Stimulated activated naive CD4-positive, alpha-beta T cell treated with Interleukin-2 at 50 U/mL for 16 hours (primary cell): ENCODE results near the gene MAD2L1BP.
"Not testable (repeated sequence)": the region's sequence is repeated elsewhere in the genome, so short reads cannot be mapped to it uniquely, and the experiment has no call there.

ENCODE experiments used
- DNase-seq: peaks from one replicate; lab custom pipeline; 2025; lab: John Stamatoyannopoulos, UW

The MAD2L1BP gene

DNA sequence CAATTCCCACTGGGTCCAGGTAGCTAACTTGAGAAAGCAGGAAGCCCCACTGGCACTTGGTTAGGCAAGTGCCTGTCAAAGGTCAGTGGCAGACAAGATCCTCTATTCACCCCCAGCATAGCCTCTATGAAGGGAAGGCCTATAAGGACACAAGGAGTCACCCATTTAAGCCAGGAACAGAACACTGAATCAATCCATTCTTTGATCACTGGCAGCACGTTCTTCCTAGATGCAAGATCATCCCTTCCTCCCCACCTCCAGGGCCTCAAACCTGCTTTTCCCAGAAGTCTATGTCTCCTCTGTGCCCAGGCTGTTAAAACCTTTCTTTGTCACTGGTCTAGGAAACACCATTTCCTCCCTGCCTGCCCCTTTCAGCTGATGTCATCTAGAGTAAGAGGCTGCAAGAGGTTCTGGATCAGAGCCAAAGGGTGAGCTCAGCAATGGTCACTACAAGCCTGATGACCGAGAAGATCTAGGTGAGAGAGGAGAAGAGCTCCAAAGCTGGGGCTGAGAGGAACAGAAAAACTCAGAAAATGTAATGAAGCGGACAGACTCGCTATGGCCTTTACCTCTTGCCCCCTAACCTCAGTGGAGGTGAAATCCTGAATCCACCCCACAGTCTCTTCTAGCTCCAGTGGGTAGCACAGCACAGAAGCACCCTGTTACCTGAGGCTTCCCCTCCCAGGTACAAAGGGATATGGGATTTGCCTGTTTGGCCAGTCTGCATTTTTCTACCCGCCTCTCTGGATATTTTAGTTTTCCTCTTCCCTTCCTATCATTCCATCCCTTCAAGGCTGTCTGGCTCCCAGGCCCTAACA lies 8.4 kb upstream of the MAD2L1BP start:
- no peak for DNase-seq

GRCh38 chr6:43628393-43629103 lies 7.1 kb upstream of the MAD2L1BP start:
- DNase-seq, result peak; percentile 42

DNA sequence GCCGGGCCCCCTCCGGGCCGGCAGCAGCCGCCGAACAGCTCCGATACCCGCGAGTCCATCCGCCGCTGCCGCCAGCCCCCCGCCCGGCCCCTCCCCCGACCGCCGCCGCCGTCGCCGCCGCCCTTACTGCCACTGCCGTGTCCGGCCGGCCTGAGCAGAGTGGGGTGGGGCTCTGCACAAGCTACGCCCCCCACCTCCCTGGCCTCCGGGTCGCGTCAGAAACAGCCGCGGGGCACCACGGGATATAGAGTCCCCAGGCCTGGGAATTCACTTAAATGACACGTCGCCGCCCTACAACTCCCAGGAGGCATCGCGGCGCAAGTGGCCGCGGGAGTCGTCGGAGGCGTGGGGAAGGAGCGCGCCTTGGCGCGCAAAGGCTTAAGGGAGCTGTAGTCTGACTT lies 6.5 kb upstream of the MAD2L1BP start, which contains the start of gene GTPBP2:
GTPBP2 (minus strand) TSS at position 161 of the 401 bp plus-strand sequence; CDS start at position 59, 102 bp downstream.
- DNase-seq, result peak; percentile 98

DNA sequence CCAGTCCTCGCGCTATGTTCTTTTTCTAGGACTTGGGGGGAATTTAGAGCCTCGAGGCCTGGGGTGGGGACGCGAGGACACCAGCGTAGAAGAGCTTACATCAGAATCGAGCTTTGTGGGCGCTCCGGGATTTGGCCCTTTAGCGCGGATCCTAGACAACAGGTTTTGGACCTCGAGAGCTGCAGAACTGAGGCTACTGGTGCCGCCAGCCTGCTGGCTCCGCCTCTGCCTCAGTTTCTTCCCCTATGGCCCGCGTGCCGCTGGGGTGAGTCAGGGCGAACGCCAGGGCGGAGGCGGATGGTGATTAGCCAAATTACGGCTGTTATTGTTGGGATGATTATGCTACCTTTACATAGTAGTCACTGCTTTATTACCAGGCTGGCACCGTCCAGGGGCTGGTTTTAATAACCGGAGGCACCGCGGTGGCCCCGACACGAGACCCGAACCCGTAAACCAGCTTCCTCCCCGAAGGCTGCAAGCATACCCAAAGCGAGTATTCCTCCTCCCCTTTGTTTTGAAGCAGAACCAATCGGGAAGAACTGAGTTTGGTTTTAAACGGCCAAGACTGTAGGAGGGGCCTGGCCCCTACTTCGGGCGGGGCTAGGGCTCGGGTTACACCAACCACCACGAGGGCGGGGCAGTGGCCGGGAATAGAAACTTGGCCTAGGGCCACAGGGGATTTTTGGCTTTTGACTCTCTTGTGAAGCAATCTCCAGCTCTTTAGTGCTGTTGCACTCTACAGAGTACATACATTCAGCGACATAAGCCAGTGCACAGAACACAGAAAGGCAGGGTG lies 5.9 kb upstream of the MAD2L1BP start:
- DNase-seq, result peak; percentile 89

DNA sequence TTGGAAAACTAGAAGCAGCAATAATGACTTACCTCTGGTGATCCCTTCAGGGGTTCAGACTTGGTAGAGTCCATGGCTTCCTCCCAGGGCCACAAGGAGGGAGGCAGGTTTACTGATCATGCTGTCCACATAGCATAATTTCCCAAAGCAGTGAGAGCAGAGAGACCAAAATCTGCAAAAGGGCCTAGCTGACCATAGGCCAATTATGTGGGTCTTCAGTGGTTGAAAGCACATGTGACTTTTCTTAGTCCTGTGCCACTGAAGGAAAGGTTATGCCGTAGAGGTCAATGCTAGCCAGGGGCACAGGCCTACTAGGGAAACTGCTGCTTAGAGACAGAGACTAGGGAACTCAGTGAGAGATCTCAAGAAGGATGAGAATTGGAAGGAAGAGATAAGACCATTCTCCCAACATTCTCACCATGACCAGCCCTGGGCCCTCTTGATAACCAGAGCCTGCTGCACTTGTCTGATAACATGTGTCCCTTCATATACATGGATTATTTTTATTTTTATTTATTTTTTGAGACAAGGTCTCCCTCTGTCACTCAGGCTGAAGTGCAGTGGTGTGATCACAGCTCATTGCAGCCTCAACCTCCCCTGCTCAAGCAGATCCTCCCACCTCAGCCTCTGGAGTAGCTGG lies 4.5 kb upstream of the MAD2L1BP start:
- no peak for DNase-seq

- DNase-seq, result not testable (repeated sequence)
Measured at GRCh38 chr6:43633002-43633401, 2.6 kb upstream of the MAD2L1BP start.

- DNase-seq, result no peak
Measured at GRCh38 chr6:43634702-43635303, 837 bp upstream of the MAD2L1BP start.

DNA sequence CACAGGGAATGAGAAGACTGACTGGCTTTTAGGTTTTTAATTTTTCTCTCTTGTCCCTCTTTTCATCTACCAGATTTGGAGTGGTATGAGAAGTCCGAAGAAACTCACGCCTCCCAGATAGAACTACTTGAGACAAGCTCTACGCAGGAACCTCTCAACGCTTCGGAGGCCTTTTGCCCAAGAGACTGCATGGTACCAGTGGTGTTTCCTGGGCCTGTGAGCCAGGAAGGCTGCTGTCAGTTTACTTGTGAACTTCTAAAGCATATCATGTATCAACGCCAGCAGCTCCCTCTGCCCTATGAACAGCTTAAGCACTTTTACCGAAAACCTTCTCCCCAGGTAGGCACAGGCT lies 644 bp downstream of the MAD2L1BP start:
- no peak for DNase-seq

DNA sequence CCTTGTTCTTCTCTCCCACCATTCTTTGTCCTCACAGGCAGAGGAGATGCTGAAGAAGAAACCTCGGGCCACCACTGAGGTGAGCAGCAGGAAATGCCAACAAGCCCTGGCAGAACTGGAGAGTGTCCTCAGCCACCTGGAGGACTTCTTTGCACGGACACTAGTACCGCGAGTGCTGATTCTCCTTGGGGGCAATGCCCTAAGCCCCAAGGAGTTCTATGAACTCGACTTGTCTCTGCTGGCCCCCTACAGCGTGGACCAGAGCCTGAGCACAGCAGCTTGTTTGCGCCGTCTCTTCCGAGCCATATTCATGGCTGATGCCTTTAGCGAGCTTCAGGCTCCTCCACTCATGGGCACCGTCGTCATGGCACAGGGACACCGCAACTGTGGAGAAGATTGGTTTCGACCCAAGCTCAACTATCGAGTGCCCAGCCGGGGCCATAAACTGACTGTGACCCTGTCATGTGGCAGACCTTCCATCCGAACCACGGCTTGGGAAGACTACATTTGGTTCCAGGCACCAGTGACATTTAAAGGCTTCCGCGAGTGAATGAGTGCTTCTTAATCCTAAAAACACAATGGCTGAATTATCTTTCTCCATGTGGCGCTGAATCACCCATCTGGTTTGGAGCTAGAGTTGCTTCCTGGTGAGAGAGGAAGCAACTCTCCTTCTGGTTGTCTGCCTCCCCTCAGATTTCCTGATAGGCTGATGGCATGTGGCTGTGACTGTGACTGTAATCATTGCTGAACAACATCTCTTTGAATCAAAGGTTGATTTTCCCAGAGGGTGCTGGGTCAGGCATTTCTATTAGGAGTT lies 4.6 kb downstream of the MAD2L1BP start:
- DNase-seq, result no peak

DNA sequence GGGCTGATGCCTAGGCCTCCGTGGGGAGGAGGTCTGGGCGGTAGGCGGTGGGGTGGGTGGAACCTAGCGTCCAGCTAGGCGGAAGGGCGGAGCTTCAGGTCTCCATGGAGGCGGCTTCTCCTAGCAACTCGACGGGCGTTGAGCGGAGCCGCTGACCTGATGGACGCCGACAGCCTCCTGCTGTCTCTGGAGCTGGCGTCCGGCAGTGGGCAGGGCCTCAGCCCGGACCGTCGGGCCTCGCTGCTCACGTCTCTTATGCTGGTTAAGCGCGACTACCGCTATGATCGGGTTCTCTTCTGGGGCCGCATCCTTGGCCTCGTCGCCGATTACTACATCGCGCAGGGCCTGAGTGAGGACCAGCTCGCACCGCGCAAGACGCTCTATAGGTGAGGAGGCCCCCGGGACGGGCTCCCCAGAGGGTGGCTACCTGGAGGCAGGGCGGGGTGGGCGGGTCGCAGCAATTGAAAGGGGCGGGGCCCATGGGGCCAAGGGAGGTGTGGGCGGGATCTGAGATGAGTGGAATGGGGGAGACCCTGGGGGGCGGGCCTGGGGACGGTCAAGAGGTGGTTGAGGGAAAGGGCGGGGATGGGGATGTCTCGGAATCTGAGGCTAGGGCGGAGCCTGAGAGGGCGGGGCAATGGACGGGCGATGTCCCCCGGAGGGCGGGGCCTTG lies 9.4 kb downstream of the MAD2L1BP start, which contains the start of gene RSPH9:
RSPH9 (plus strand) TSS at position 97 of the 673 bp plus-strand sequence; CDS start at position 160, 63 bp downstream.
- peak; percentile 64 for DNase-seq

DNA sequence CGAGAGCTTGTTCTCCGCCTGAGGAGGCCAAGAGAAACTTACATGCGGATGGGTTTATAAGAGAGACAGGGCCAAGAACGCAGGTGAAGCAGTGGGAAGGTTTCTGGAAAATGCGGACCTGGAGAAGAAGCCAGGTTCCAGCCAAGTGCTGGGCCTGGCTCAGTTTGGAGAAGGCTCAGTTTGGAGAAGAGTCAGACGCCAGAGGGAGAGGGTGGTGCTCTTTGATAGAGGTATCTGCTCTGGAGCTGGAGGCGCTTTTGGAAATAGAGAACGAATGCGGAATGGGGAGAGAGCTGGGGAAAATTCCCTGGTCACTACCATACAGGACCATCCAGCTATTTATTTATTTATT lies 9.9 kb downstream of the MAD2L1BP start:
- DNase-seq, result no peak

- DNase-seq, result no peak
Measured at GRCh38 chr6:43647613-43648012, 12.0 kb downstream of the MAD2L1BP start.

- no peak for DNase-seq
Measured at GRCh38 chr6:43648248-43648647, 12.6 kb downstream of the MAD2L1BP start.

DNA sequence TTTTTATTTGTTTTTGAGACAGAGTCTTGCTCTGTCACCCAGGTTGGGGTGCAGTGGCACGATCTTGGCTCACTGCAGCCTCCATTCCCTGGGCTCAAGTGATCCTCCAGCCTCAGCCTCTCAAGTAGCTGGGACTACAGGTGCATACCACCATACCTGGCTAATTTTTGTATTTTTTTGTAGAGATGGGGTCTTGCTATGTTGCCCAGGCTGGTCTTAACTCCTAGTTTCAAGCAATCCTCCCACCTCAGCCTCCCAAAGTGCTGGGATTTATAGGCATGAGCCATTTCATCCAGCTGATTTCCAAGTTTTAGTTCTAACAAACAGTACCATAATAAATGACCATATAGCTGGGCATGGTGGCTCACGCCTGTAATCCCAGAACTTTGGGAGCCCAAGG lies 17.2 kb downstream of the MAD2L1BP start:
- DNase-seq, result not testable (repeated sequence)

- no peak for DNase-seq
Measured at GRCh38 chr6:43657221-43657802, 21.7 kb downstream of the MAD2L1BP start.

GRCh38 chr6:43658161-43658560 lies 22.5 kb downstream of the MAD2L1BP start:
- DNase-seq, result no peak

- DNase-seq, result not testable (repeated sequence)
Measured at GRCh38 chr6:43662948-43663347, 27.3 kb downstream of the MAD2L1BP start.

GRCh38 chr6:43665376-43665775 lies 29.7 kb downstream of the MAD2L1BP start:
- DNase-seq, result no peak

GRCh38 chr6:43666196-43666920 lies 30.7 kb downstream of the MAD2L1BP start:
- no peak for DNase-seq
